H1 (cell line): ENCODE data around the gene RNASE4.

Experiments used
- CEBPB ChIP-seq: IDR thresholded peaks from 2 replicates; pipeline ENCODE4 v1.6.1; 2012; ENCODE audit warnings: low read depth, low read length
- CTCF ChIP-seq, 3 experiments: IDR thresholded peaks; 1 replicate in 2 of 3; 2 replicates in 1 of 3; pipeline versions ENCODE4 v1.5.1 to v1.6.1; 2011; ENCODE audit warnings: low read length in 3 of 3, mild to moderate bottlenecking in 3 of 3, inconsistent platforms in 2 of 3, low read depth in 1 of 3, moderate library complexity in 1 of 3; ENCODE audit not compliant: insufficient read depth in 1 of 3; ENCODE audit errors: control extremely low read depth in 1 of 3
- EZH2 ChIP-seq: fragments of 200-600 bp; sonication (generic); IDR thresholded peaks from 2 replicates; pipeline ENCODE4 v1.7.1; 2012; ENCODE audit warnings: low read depth, mild to moderate bottlenecking, moderate library complexity, low read length, inconsistent platforms; ENCODE audit not compliant: severe bottlenecking
- POLR2A ChIP-seq, 2 experiments: IDR thresholded peaks; 1 replicate in 1 of 2; 2 replicates in 1 of 2; pipeline ENCODE4 v1.6.1; 2011; ENCODE audit warnings: low read depth in 2 of 2, low read length in 2 of 2, mild to moderate bottlenecking in 2 of 2; ENCODE audit errors: control extremely low read depth in 1 of 2
- SP1 ChIP-seq: IDR thresholded peaks from 2 replicates; pipeline ENCODE4 v1.6.1; 2011; ENCODE audit warnings: low read depth, low read length
- USF2 ChIP-seq: IDR thresholded peaks from 2 replicates; pipeline ENCODE4 v1.6.1; 2011; ENCODE audit warnings: low read length, improper control_type of control experiment
- ZNF274 ChIP-seq: IDR thresholded peaks from 2 replicates; pipeline ENCODE4 v1.7.0; 2012; ENCODE audit warnings: low read length, borderline replicate concordance; ENCODE audit errors: extremely low read depth
- TF ChIP-seq, protein P1 (sequence below): IDR thresholded peaks from 2 replicates; pipeline ENCODE4 v1.6.1; 2012; ENCODE audit warnings: low read length, inconsistent platforms

- TF ChIP-seq CEBPB (no peak), SP1 (no peak), EZH2 (no peak), USF2 (no peak), ZNF274 (no peak), CTCF (IDR thresholded peaks at IDR 0.05; ENCODE audit: control extremely low read depth in 1 of 3, insufficient read depth in 1 of 3, low read depth in 1 of 3, low read length in 3 of 3) (no peak), POLR2A (IDR thresholded peaks at IDR 0.05; ENCODE audit: control extremely low read depth in 1 of 2, low read depth in 2 of 2, low read length in 2 of 2) (no peak)
- TF ChIP-seq, protein P1, sequence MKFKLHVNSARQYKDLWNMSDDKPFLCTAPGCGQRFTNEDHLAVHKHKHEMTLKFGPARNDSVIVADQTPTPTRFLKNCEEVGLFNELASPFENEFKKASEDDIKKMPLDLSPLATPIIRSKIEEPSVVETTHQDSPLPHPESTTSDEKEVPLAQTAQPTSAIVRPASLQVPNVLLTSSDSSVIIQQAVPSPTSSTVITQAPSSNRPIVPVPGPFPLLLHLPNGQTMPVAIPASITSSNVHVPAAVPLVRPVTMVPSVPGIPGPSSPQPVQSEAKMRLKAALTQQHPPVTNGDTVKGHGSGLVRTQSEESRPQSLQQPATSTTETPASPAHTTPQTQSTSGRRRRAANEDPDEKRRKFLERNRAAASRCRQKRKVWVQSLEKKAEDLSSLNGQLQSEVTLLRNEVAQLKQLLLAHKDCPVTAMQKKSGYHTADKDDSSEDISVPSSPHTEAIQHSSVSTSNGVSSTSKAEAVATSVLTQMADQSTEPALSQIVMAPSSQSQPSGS = no peak
Measured at GRCh38 chr14:20732979-20733635, 48.7 kb downstream of the RNASE4 start.
